HL-60/S4 treated with retinoic acid at 250 ng/mL for 4 days and 3 days (cell line): ENCODE results near the gene NOS2.

Experiments used
- in situ Hi-C: fragments of 300-500 bp; cut with MboI; formaldehyde crosslinking; loops from 2 replicates; pipeline ENCODE4 v1.7.0; 2022; ENCODE audit warnings: low sequenced_read_pairs

The NOS2 gene

DNA sequence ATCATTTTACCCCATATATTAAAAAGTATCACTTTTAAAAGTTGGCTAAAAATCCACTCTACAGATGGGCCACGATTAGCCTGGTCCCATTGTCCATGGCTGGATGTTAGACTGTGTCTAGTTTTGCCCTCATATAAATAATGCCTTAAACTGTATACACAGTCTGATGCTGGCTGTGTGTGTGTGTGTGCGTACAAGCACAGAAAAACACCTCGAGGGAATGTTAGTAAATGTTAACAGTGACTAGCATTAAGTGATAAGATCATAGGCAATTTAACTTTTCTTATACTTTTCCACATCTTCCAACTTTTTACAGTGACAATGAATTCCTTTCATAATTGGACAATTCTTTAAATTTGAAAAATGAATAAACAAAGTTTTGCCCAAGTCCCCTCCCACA, 8.2 kb downstream of the NOS2 start:
- in situ Hi-C loops: no loop called here

- in situ Hi-C loops: no loop called here
Measured at GRCh38 chr17:27788919-27789318, 11.4 kb downstream of the NOS2 start.

- in situ Hi-C loops: no loop called here
Measured at GRCh38 chr17:27783440-27784350, 16.6 kb downstream of the NOS2 start.

DNA sequence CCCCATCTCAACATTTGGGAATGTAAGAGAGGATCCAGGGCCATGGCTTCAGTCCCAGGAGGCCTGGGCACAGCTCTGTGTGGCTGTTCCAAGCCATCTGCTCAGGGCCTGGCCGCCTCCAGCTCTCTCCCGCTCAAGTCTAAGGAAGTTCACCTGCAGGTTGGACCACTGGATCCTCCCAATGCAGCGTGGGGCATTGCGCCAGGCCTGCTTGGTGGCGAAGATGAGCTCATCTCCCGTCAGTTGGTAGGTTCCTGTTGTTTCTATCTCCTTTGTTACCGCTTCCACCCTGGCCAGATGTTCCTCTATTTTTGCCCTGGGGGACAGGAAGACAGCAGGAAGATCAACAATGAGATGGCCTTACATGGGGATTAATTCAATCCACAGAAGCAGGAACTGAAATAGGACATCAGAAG, 17.5 kb downstream of the NOS2 start:
- in situ Hi-C loops: no loop called here

DNA sequence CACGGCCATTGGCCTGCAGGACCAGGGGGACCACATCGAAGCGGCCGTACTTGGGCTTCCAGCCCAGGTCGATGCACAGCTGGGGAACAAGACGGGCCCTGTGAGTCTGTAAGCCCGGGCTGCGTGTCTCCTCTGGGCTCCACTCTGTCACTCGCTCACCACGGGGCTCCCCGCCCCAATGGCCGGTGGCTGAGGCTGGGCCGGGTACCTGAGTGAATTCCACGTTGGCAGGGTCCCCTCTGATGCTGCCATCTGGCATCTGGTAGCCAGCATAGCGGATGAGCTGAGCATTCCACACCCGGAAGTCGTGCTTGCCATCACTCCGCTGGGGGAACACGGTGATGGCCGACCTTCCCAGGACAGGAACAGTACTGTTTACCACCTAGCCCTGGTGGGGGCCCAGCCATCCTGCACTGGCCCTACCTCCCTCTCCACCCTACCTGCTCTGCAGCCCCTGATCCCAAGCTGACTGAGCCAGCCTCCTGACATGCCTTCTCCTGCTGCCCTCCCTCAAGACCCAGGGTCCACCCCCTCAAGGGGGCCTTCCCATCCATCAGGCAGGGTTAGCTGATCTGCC, 19.4 kb downstream of the NOS2 start:
- in situ Hi-C loops: no loop called here

GRCh38 chr17:27780092-27780827, 20.1 kb downstream of the NOS2 start:
- in situ Hi-C loops: no loop called here

- in situ Hi-C loops: no loop called here
Measured at GRCh38 chr17:27778183-27778582, 22.1 kb downstream of the NOS2 start.

DNA sequence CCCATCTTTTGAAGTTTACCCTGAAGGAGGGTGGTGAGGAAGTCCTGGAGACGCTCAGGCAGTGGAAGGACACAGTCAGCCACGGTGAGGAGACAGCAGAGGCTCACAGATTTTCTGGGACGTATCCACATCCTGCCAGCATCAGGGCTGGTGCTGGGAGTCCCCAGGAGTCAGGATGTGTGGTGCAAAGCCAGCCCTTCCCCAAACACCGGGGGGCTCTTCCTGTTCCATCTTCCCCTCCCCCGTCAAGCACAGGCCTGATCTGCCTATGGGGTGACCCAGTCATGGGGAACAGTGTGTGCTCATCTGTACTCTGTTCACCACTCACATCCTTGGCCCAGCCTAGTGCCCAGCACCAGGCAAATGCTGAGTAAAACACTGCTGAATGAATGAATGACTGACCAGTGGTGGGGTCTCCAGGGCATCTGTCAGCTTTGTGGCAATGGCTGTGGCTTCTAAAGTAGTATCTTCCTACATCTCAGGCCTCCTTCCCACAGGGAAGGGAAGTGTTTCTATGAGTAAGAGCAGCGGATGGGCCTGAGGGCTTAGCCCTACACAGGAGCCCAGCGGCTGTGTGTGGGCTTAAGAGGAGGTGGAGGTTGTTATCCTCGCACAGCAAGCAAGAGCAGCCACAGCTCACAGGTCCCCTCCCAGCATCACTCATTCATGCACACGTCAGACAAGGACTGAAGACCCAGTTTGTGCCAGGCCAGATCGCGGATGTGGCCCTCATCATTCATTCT, 23.3 kb downstream of the NOS2 start:
- in situ Hi-C loops: no loop called here

- in situ Hi-C loops: loop anchor here (25.0 kb wide), 3 partner anchors 116 to 534 kb away; partner anchors contain the start of gene LYRM9
Measured at GRCh38 chr17:27771586-27771985, 28.7 kb downstream of the NOS2 start.

- in situ Hi-C loops: loop anchor here (25.0 kb wide), 3 partner anchors 116 to 534 kb away; partner anchors contain the start of gene LYRM9
Measured at GRCh38 chr17:27770877-27771276, 29.5 kb downstream of the NOS2 start.

GRCh38 chr17:27768858-27769410, 31.4 kb downstream of the NOS2 start:
- in situ Hi-C loops: loop anchor here (25.0 kb wide), 3 partner anchors 118 to 532 kb away; partner anchors contain the start of gene LYRM9

- in situ Hi-C loops: loop anchor here (25.0 kb wide), 3 partner anchors 121 to 529 kb away; partner anchors contain the start of gene LYRM9
Measured at GRCh38 chr17:27766438-27766837, 33.9 kb downstream of the NOS2 start.

- in situ Hi-C loops: loop anchor here (25.0 kb wide), 3 partner anchors 122 to 528 kb away; partner anchors contain the start of gene LYRM9
Measured at GRCh38 chr17:27765353-27765752, 35.0 kb downstream of the NOS2 start.

GRCh38 chr17:27764589-27764988, 35.7 kb downstream of the NOS2 start:
- in situ Hi-C loops: loop anchor here (25.0 kb wide), 3 partner anchors 123 to 527 kb away; partner anchors contain the start of gene LYRM9

DNA sequence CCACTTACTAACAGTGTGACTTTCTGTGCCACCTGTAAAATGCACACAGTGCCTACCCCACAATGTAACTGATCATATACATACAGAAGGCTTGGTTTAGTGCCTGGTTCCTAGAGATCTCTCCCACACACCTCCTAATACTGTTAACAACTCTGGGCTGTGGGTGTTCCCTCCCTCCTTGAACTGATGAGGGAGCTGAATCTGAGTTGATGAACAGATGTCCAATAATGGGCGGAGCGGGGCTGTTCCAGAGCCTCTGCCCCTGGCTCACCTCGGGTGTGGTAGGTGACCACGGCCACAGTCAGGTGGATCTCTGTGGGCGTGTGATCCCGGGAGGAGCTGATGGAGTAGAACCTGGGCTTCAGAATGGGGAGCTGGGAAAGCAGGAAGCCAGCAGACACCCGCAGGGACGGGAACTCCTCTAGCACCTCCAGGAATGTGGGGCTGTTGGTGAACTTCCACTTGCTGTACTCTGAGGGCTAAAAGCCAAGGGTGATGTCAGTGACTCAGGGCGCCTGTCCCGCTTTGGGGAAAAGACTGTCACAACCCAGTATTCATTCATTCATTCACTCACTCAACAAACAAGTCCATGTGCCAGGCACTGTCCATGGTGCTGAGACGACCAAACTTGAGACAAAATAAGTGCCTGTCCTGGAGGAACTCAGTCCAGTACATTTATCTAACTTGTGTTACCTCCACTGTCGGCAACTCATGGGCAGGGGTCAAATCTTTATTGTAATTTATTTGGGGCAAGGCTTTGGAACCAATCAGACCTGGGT, 37.6 kb downstream of the NOS2 start:
- in situ Hi-C loops: loop anchor here (25.0 kb wide), 3 partner anchors 125 to 525 kb away; partner anchors contain the start of gene LYRM9

- in situ Hi-C loops: loop anchor here (25.0 kb wide), 3 partner anchors 126 to 524 kb away; partner anchors contain the start of gene LYRM9
Measured at GRCh38 chr17:27760931-27761330, 39.4 kb downstream of the NOS2 start.

GRCh38 chr17:27760069-27760885, 40.1 kb downstream of the NOS2 start:
- in situ Hi-C loops: loop anchor here (25.0 kb wide), 3 partner anchors 127 to 523 kb away; partner anchors contain the start of gene LYRM9

DNA sequence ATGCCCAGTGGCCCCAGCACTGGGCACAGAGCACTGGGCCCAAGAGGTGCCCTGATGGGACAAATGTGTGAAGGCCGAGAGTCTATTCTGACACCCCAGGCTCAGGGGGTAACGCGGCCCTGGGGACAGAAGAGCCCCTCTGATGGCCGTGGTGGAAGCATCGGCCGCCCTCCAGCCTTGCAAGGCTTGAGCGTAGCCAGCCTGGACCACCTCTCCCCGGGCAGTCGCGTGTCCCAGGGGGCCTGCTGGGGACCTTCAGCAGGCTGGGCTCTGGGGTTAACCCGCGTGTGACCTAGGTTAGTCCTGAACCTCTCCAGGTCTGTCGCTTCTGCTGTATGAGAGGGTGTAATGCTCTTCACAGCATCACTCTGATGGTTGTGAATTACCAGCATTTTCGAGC, 40.8 kb downstream of the NOS2 start:
- in situ Hi-C loops: loop anchor here (25.0 kb wide), 3 partner anchors 128 to 522 kb away; partner anchors contain the start of gene LYRM9
